Globus pallidus (tissue), 1 donor: ENCODE results near the gene EHD4.

ENCODE experiments used
- DNase-seq: peaks from one replicate; pipeline ENCODE4 v3.0.0-alpha.2; 2015; ENCODE audit warnings: low spot score

EHD4 gene

GRCh38 chr15:41881086-41881485, 91.3 kb downstream of the EHD4 start:
- no peak for DNase-seq

- DNase-seq, result no peak
Measured at GRCh38 chr15:41880156-41880877, 92.0 kb downstream of the EHD4 start.

DNA sequence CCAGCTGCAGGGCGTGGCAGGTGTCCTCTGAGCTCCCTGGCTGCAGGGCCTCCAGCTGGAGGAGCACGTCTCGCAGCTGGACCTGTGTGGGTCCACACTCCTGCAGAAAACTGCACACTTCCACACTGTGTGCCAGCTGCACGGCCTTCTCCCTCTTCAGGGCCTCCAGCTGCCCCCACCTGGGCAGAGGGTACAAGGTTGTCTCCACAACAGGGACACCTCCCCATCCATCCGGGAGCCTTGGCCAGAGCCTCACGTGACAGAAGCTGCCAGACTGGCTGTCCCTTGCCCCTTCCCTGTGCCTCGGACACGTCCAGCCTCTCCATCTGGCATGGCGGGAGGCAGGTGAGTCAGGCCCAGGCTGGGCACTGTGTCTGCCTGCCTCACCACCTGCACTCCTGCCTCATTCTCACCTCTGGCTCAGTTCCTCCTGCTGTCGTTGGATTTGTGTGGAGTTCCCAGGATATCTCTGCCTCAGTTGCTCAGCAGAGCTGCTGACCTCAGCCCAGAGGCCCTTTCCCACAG, 93.0 kb downstream of the EHD4 start:
- no peak for DNase-seq

- DNase-seq, result no peak
Measured at GRCh38 chr15:41878355-41878699, 94.0 kb downstream of the EHD4 start.

GRCh38 chr15:41877631-41878354, 94.6 kb downstream of the EHD4 start:
- no peak for DNase-seq

- DNase-seq, result no peak
Measured at GRCh38 chr15:41876689-41877088, 95.7 kb downstream of the EHD4 start.

DNA sequence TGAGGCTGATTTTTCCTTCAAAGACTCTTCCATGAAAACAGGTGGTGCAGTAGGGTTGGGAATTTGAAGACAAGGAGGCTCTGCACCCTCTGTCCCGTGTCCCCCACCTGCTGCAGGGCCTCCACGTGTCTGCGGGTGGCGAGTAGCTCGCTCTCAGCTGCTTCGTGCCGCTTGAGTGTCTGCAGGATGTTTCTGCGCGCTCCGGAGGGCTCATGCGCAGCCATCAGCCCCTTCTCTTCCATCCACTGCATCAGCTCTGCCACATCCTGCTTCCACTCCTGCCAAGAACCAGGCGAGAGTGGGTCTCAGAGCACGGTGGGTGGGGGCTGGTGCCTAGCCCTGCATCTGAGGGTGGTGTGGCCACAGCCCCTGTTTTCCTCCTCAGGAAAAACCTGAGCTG, 96.3 kb downstream of the EHD4 start:
- DNase-seq, result no peak

DNA sequence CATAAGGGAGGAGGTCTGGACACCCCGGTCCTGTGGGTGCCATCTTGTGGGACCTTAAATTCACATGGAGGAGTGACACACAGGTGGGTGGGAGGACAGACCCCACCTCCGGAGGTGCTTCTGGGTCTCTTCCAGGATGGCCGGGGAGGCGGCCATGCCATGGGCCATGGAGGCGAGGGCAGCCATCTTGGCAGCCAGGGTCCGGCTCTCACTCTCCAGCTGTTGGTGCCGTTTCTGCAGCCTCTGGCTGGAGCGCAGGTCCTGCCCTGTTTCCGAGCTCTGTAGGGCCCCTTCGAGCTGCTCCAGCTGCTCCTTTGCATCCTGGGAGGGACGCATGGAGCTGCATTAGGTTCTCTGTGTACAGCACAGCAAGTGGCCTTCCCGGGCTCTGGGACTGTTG, 97.6 kb downstream of the EHD4 start:
- DNase-seq, result no peak

DNA sequence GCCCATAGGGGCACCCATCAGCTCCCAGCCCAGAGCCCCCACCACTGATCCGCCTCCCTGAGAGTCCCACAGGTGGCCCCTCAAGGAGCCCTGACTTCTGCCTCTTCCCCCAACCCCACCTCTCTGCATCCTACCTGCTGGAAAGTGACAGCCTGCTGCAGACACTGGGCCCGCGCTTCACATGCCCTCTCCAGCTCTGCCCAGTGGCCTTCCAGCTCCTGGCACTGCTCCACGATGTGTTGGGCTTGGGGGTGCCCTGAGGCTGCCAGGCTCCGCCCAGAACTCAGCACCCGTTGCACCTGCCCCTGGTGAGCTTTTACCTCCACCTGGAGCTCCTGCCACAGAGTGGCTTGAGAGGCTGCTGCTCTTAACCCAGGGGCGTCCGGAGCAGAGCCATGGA, 98.6 kb downstream of the EHD4 start:
- no peak for DNase-seq

DNA sequence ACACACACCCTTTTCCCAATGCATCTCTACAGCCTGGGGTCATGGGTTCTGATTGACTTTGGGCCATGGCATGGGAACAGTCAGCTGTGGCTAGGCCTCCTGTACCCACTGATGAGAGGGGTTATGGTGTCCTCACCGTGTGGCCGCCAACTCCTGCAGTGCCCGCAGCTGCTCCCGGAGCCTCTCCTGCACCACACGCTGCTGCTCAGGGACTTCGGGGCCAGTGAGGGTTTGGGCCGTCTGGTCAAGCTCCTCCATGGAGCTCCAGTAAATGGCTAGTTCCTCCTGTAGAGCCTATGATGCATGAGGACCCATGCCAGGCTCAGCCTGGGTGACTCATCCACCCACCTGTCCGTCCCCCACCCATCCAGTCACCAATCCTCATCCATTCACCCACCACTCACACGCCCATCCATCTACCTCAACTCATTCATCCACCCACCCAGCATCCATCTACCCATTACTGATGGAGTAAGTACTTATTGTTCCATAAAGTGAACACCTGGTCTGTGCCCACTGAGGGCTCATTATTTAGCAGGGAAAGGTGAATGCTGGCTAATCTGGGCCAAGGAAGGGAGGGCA, 100.1 kb downstream of the EHD4 start:
- DNase-seq, result no peak

- no peak for DNase-seq
Measured at GRCh38 chr15:41871175-41871905, 101.0 kb downstream of the EHD4 start.

GRCh38 chr15:41870689-41871081, 101.7 kb downstream of the EHD4 start:
- DNase-seq, result no peak

DNA sequence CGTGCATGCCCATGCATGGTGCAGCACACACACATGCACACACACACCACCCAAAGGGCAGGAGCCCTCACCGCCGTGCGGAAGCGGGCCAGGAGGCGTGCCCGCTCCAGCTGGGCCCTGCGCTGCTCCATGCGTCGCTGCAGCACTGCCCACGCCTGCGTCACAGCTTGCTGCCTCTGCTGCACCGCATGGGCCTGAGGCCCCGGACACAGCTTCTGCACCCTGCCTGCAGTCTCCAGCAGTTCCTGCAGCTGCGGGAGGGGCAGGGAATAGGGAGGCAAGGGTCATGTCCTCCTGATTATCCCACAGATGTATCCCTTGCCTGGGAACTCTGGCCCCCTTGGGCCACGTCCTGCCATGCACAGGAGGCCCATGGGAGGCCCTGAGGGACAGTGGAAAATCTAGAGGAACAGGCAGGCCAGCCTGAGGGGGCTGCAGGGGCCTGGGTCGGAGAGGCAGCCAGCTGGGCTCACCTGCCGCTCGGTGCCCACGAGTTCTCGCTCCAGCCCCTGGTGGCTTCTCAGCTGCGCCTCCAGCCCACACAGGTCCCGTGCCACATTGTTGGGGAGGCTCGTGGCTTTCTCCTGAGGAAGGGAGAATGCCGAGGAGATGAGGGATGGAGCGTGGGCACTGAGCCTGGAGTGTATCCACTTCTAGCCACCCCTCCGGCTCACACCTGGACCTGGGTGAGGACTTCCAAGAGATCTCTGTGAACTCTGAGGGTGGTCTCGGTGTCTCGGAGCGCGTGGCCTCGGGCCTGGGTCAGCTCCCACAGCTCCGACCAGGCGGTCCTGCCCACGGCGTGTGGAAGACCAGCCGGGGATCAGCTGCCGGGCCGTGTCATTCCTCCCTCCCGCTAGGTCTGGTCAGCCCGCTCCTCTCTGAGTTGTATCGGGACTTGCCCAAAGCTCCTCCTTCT, 102.3 kb downstream of the EHD4 start:
- DNase-seq, result no peak

- DNase-seq, result no peak
Measured at GRCh38 chr15:41868321-41868720, 104.0 kb downstream of the EHD4 start.

DNA sequence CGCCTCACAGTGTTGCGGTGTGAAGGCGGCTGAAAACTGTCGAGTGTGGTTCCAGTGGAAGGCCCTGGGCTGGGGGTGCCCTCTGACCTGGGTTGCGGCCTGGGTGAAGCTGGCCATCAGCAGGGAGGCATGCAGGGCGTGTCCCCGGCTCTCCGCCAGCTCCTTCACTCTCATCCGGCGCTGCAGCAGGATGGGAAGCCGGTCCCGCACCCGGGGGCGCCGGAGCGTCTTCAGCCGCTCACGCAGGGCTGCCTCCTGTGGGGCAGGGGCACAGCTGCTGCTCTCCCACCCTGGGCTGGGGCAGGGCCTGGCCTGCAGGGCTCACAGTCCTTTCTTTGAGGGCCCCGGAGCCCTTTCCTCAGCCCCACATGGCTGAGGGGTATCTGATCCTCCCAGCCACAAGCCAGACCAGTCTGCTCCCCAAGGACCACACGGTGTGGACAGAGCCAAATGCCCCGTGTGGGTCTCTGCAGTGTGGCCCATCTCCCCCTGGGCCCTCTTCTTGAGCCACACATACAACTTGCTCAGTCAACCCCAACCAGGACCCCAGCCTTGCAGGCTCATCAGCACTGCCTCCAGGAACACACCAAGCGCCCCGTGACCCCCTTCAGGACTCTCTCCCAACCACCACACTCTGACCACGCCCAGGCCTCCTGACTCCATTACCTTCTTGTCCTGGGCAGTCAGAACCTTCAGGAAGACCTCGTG, 105.3 kb downstream of the EHD4 start:
- no peak for DNase-seq

GRCh38 chr15:41866263-41866703, 106.1 kb downstream of the EHD4 start:
- no peak for DNase-seq

DNA sequence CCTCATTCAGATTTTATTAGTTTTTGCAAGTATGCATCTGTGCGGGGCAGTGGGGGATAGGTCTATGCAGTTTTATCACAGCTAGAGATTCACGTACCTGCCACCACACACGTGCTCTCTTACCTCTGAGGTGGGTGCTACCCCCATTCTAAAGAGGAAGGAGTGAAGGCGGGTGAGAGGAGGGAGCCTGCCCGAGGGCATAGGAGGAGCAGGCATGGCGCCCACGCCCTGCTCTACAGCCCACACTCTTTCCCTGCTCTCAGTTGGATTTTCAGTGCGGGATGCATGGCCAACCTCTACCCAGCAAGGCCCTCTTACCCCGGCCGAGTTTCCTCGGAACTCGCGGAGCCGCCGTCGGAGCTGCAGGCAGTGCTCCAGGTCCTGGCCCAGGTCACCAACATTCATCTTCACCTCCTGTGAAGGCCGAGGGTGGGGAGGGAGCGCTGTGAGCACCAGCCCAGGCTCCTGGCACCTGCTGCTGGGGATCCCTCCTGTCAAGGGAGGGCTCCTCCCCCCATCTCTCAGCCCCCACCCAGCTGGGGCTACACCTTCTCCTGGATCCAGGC, 106.8 kb downstream of the EHD4 start:
- DNase-seq, result no peak

DNA sequence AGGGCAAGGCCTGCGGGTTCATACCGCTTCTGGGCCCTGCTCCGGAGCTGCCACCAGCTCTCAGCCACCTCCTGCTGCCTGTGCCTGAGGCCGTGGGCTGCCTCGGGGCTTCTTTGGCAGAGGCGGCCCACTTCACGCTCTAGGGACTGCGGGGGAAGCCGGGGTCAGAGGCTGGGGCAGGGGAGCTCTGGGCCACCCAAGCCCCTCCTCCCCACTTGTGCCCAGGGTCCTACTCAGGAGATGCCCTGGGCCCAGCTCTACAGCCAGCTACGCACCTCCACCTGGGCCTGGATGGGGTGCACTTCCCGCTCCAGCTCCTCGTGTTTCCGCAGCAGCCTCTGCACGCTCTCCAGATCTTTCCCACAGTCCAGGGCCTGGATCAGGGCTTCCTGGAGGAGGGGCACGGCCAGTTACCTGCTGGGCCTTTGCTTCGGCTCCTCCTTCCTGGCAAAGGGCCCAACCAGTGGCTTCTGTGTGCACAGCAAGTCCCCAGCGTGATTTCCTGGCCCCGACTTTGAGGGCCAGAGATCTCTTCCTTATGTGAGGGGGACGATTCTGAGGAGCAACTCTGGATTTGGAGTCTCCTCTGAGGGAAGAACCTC, 109.7 kb downstream of the EHD4 start:
- no peak for DNase-seq

- no peak for DNase-seq
Measured at GRCh38 chr15:41861736-41862356, 110.5 kb downstream of the EHD4 start.
